Right lobe of liver (tissue), 6 donors: ENCODE data around the gene ALG12. TPM values are rescaled to one million over a fixed set of nuclear protein-coding genes. Genes with fewer than 3 reads are reported as not detected.
A peak's percentile ranks its signal among the peaks of the same experiment; 100 is the strongest.

Experiments used
- ATAC-seq, 4 donors: fragments of 200-7000 bp; cut with Tn5 transposase; one replicate each; pipeline ENCODE4 v1.9.1; 2020; ENCODE audit warnings: mild to moderate bottlenecking in 4 of 4, moderate library complexity in 4 of 4
- DNase-seq, 3 donors: peaks; one replicate each; pipeline ENCODE4 v3.0.0-alpha.2; 2020
- H3K27ac ChIP-seq, 3 donors: fragments of 200-600 bp; one replicate each; pipeline ENCODE4 v1.8.0; 2022
- H3K27me3 ChIP-seq, 2 donors: fragments of 200-600 bp; one replicate each; pipeline ENCODE4 v1.8.0; 2022
- H3K36me3 ChIP-seq, 4 donors: fragments of 200-600 bp; sonication (generic) in 1 of 4; one replicate each; pipeline versions ENCODE4 v1.5.1 to v1.8.0; 2017 to 2022; ENCODE audit warnings: control low read depth in 1 of 4
- H3K4me1 ChIP-seq, 4 donors: fragments of 200-600 bp; sonication (generic) in 1 of 4; one replicate each; pipeline versions ENCODE4 v1.5.1 to v1.8.0; 2017 to 2022; ENCODE audit warnings: control low read depth in 1 of 4
- H3K4me3 ChIP-seq, 3 donors: fragments of 200-600 bp; one replicate each; pipeline ENCODE4 v1.8.0; 2022
- H3K9me3 ChIP-seq, 4 donors: fragments of 200-600 bp; sonication (generic) in 1 of 4; one replicate each; pipeline versions ENCODE4 v1.5.1 to v1.8.0; 2017 to 2022; ENCODE audit warnings: control low read depth in 1 of 4
- CTCF ChIP-seq, 4 donors: fragments of 200-600 bp in 3 of 4; fragments of 450-650 bp in 1 of 4; IDR thresholded peaks; one replicate each; pipeline versions ENCODE4 v1.5.1 to v1.8.0; 2016 to 2022; ENCODE audit warnings: antibody characterized with exemption in 4 of 4, mild to moderate bottlenecking in 2 of 4
- POLR2A ChIP-seq: fragments of 450-650 bp; IDR thresholded peaks from one replicate; pipeline ENCODE4 v1.6.1; 2017; ENCODE audit warnings: antibody characterized with exemption, mild to moderate bottlenecking
- whole genome bisulfite sequencing: methylation state at CpG from one replicate; pipeline ENCODE4 v1.1.6; 2018; ENCODE audit warnings: low coverage, low lambda C conversion rate; ENCODE audit not compliant: insufficient coverage; ENCODE audit errors: missing lambda C conversion rate; 5-methylcytosine and 5-hydroxymethylcytosine counted together
- intact Hi-C, 2 donors: fragments of 100-400 bp; cut with DNase I; formaldehyde crosslinking; loops; one replicate each; pipeline versions ENCODE4 v1.11.2 to v1.14.1; 2022
- total RNA-seq, 6 experiments: library from RNA; depleted of rRNA in 2 of 6; stranded (reverse); fragments of >200 nt in 2 of 6; fragmentation: NEBNext Ultra II Directional in 3 of 6; extraction: Animal tissue kit (Norgen Biotek cat#: 25700) in 3 of 6; gene quantifications; one replicate each; pipeline versions ENCODE4 v1.1.0 to v1.2.4, GENCODE V29; 2016 to 2023
- donor health status: DM: no; HTN: yes; CAD: no.
- donor health status: DM: no; HTN: no; CAD: no.
- donor health status: DM: no; HTN: no; CAD: no.
- donor health status: DM: no; HTN: yes; CAD: no.
- donor health status: DM: no; HTN: yes; CAD: no.

ALG12 gene
- total RNA-seq, 6 experiments from 2014 or later = 15.1 to 19.0 (median 16.6) TPM

GRCh38 chr22:49924113-49924833 lies 6.0 kb upstream of the ALG12 start:
- Histone ChIP-seq H3K4me1 (peaks cover 0 to 7% (median 3%) of the 10 kb centered on the region in 4 donors), H3K36me3 (peaks cover 0 to 10% (median 5%) of the 10 kb centered on the region in 4 donors), H3K27ac (no peak overlapping the region), H3K9me3 (no peaks in the 10 kb centered on the region), H3K4me3 (no peak overlapping the region), H3K27me3 (no peaks in the 10 kb centered on the region)
- ATAC-seq = no peak
- intact Hi-C loops = loop anchor here in 1 of 2 donors (10.0 kb wide), 1 partner anchor 159 kb away; no protein-coding TSS in a partner anchor
- DNase-seq = no peak
- 89% methylated on average over 3 of the region's 31 CpGs for WGBS
- TF ChIP-seq POLR2A (no peak), CTCF (IDR thresholded peaks at IDR 0.05) (no peak)

GRCh38 chr22:49923445-49923844 lies 5.2 kb upstream of the ALG12 start:
- no peak for TF ChIP-seq CTCF (IDR thresholded peaks at IDR 0.05)
- no peak for TF ChIP-seq POLR2A

GRCh38 chr22:49922926-49923325 lies 4.7 kb upstream of the ALG12 start:
- ATAC-seq (no peak), DNase-seq (peak in 1 of 3 donors; percentile 22)
- Histone ChIP-seq H3K36me3 (peaks cover 0 to 10% (median 5%) of the 10 kb centered on the region in 4 donors), H3K27ac (no peak overlapping the region), H3K9me3 (no peaks in the 10 kb centered on the region), H3K27me3 (no peaks in the 10 kb centered on the region), H3K4me1 (peaks cover 0 to 10% (median 4%) of the 10 kb centered on the region in 4 donors), H3K4me3 (no peak overlapping the region)
- 95% methylated on average over 8 of the region's 25 CpGs for WGBS
- no peak for TF ChIP-seq CTCF (IDR thresholded peaks at IDR 0.05)
- no peak for TF ChIP-seq POLR2A
- intact Hi-C loops = loop anchor here in 1 of 2 donors (10.0 kb wide), 1 partner anchor 158 kb away; no protein-coding TSS in a partner anchor

More at GRCh38 chr22:49923445-49923844, 5.2 kb upstream of the ALG12 start:
- peaks cover 0 to 10% (median 5%) of the 10 kb centered on the region in 4 donors for H3K36me3 ChIP-seq
- no peak for ATAC-seq
- H3K27me3 ChIP-seq = no peaks in the 10 kb centered on the region
- H3K27ac ChIP-seq = no peak overlapping the region
- no peaks in the 10 kb centered on the region for H3K9me3 ChIP-seq
- no peak overlapping the region for H3K4me3 ChIP-seq
- DNase-seq = no peak
- WGBS = 76% methylated on average over 15 of the region's 16 CpGs
- H3K4me1 ChIP-seq = peaks cover 0 to 10% (median 4%) of the 10 kb centered on the region in 4 donors
- intact Hi-C loops = loop anchor here in 1 of 2 donors (10.0 kb wide), 1 partner anchor 159 kb away; no protein-coding TSS in a partner anchor

- Histone ChIP-seq H3K36me3 (peaks cover 0 to 10% (median 5%) of the 10 kb centered on the region in 4 donors), H3K9me3 (no peaks in the 10 kb centered on the region), H3K27ac (no peak overlapping the region), H3K4me3 (no peak overlapping the region), H3K27me3 (no peaks in the 10 kb centered on the region), H3K4me1 (peaks cover 0 to 12% (median 4%) of the 10 kb centered on the region in 4 donors)
- ATAC-seq = no peak
- DNase-seq = no peak
- intact Hi-C loops = loop anchor here in 1 of 2 donors (10.0 kb wide), 1 partner anchor 158 kb away; no protein-coding TSS in a partner anchor
- TF ChIP-seq POLR2A = no peak
- no peak for TF ChIP-seq CTCF (IDR thresholded peaks at IDR 0.05)
- WGBS = 88% methylated on average over 19 of the region's 22 CpGs
Measured at GRCh38 chr22:49922484-49922883, 4.2 kb upstream of the ALG12 start.
